Activated CD8-positive, alpha-beta T cell treated with anti-CD3 and anti-CD28 coated beads, Interleukin-2, amount 10 ng/mL, durations not matched to agents 7 days and 5 days (primary cell): ENCODE data around the gene TMPRSS15. TPM values are rescaled to one million over a fixed set of nuclear protein-coding genes. Genes with fewer than 3 reads are reported as not detected.
"Not testable (repeated sequence)": the region's sequence is repeated elsewhere in the genome, so short reads cannot be mapped to it uniquely, and the experiment has no call there.

Experiments used
- ATAC-seq: fragments of 150-1000 bp; cut with Tn5 transposase; one replicate; pipeline ENCODE4 v1.10.0; 2021; ENCODE audit warnings: moderate library complexity
- CTCF ChIA-PET: fragments of 350-600 bp; sonication (Branson Sonifier 250); formaldehyde crosslinking; loops from one replicate; lab custom pipeline; 2021; ENCODE audit warnings: antibody characterized with exemption; lab: Charles Lee
- POLR2A ChIA-PET: fragments of 350-600 bp; sonication (Branson Sonifier 250); formaldehyde crosslinking; loops from one replicate; lab custom pipeline; 2021; ENCODE audit warnings: antibody characterized with exemption; lab: Charles Lee
- DNase-seq: peaks from one replicate; pipeline ENCODE4 v3.0.0-alpha.2; 2020
- H3K27ac Mint-ChIP-seq: one replicate; pipeline ENCODE4 v1.8.0; 2021; ENCODE audit warnings: mild to moderate bottlenecking, mixed read lengths
- H3K27me3 Mint-ChIP-seq: one replicate; pipeline ENCODE4 v1.8.0; 2021; ENCODE audit warnings: low read depth, mixed read lengths
- H3K36me3 Mint-ChIP-seq: one replicate; pipeline ENCODE4 v1.8.0; 2021; ENCODE audit warnings: low read depth, mixed read lengths
- H3K4me1 Mint-ChIP-seq: one replicate; pipeline ENCODE4 v1.8.0; 2021; ENCODE audit warnings: low read depth, mixed read lengths
- H3K4me3 Mint-ChIP-seq: one replicate; pipeline ENCODE4 v1.8.0; 2021; ENCODE audit warnings: mild to moderate bottlenecking, mixed read lengths
- H3K9me3 Mint-ChIP-seq: one replicate; pipeline ENCODE4 v1.8.0; 2022; ENCODE audit warnings: mixed read lengths; ENCODE audit not compliant: insufficient read depth
- total RNA-seq, 2 experiments: library from RNA; stranded (reverse); gene quantifications; one replicate each; pipeline ENCODE4 v1.2.3, GENCODE V29; 2021

TMPRSS15 gene
- total RNA-seq, 2 experiments from 2014 or later: not detected

DNA sequence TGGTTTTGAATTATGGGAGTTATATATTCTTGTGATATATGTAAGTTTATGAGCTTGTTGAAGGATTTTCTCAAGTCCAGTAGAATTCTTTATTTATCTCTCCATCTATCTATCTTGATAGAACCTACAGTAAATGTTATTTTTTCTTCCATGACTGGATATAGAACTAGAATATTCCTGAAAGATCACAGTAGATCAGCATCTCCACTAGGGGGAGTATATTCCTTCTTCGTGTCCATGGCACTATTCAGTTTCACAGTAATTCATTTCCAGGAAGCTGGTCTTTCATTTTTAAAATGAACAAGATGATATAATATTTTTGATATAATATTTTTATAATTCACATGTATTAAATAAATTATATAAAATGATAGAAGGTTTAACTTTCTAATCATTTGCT is 18.8 kb downstream of the TMPRSS15 start:
- H3K4me1 Mint-ChIP-seq: no peaks in the 10 kb centered on the region
- H3K4me3 Mint-ChIP-seq: no peak overlapping the region
- no peak overlapping the region for H3K27ac Mint-ChIP-seq
- no peaks in the 10 kb centered on the region for H3K36me3 Mint-ChIP-seq
- H3K9me3 Mint-ChIP-seq: no peaks in the 10 kb centered on the region
- ATAC-seq (no peak), DNase-seq (no peak)
- ChIA-PET POLR2A (no interaction called here), CTCF (no interaction called here)
- H3K27me3 Mint-ChIP-seq: no peaks in the 10 kb centered on the region

DNA sequence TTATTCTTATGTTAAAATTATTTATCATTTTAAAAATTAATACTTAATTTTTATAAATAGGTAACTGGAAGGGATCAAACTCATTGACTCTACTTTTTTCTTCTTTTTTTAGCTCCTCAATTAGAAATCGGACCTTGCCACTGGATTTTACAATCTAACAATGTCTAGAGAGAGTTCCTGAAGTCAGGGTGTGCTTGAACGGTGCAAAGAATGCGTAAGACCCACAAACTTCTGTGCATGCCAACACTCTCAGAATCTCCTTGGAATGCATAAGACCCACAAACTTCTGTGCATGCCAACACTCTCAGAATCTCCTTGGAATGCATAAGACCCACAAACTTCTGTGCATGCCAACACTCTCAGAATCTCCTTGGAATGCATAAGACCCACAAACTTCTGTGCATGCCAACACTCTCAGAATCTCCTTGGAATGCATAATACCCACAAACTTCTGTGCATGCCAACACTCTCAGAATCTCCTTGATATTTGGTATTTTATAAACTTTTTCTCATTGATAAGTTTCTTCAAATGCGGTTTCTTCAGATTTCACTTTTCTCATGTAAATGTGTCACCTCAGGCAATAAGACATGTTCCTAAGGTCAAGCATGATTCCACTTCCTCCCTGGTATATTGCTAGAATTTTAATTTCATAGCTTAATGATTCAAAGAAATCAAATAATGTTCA is 20.5 kb downstream of the TMPRSS15 start:
- CTCF ChIA-PET, H3K27me3 Mint-ChIP-seq, H3K36me3 Mint-ChIP-seq, ATAC-seq, H3K4me3 Mint-ChIP-seq, H3K9me3 Mint-ChIP-seq, DNase-seq, POLR2A ChIA-PET, H3K27ac Mint-ChIP-seq, H3K4me1 Mint-ChIP-seq: not testable (repeated sequence)

DNA sequence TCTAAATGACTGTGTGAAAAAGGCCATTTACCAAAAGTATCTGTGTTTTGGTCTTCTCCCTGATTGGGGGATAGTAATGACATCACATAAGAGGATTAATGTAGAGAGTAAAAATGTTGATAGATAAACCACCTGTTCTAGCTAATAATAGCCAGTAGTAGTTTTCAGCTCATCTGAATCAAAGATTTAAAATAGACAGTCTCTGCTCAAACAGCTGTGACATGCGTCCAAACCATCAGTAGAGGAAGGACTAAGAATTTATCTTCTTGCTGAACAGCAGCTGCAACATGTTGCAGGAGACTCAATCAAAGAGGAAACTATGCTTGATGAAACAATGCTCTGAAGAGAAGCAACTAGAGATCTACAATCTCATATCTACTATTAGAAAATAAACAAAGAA is 21.4 kb downstream of the TMPRSS15 start:
- H3K4me3 Mint-ChIP-seq: no peak overlapping the region
- no peak for DNase-seq
- no peaks in the 10 kb centered on the region for H3K4me1 Mint-ChIP-seq
- H3K36me3 Mint-ChIP-seq: no peaks in the 10 kb centered on the region
- no peak for ATAC-seq
- no peaks in the 10 kb centered on the region for H3K27me3 Mint-ChIP-seq
- no peak overlapping the region for H3K27ac Mint-ChIP-seq
- ChIA-PET CTCF (no interaction called here), POLR2A (no interaction called here)
- H3K9me3 Mint-ChIP-seq: no peaks in the 10 kb centered on the region

DNA sequence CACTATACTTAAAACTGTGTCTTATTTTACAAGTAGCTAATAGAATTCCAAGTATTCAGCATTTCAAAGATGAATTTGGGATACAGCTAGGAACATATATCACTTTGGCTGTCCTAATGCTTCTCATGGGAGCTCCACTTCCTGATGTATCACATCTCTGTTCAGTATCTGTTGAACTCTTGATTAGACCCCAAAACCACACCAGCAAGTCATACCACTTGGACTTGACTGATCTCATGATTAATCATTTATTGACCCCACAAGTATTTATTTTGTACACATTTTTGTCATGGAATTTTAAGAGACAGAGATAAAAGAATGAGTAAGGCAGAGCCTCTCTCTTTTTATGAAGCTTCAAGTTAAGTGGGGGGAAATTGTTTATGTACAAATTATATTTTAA is 30.0 kb downstream of the TMPRSS15 start:
- Mint-ChIP-seq H3K4me1 (no peaks in the 10 kb centered on the region), H3K4me3 (no peak overlapping the region), H3K9me3 (no peaks in the 10 kb centered on the region), H3K27me3 (no peaks in the 10 kb centered on the region), H3K36me3 (no peaks in the 10 kb centered on the region), H3K27ac (no peak overlapping the region)
- no peak for ATAC-seq
- DNase-seq: no peak
- POLR2A ChIA-PET: no interaction called here
- CTCF ChIA-PET: no interaction called here

- H3K9me3 Mint-ChIP-seq: no peaks in the 10 kb centered on the region
- no peaks in the 10 kb centered on the region for H3K4me1 Mint-ChIP-seq
- no peak for DNase-seq
- ChIA-PET CTCF (no interaction called here), POLR2A (no interaction called here)
- H3K36me3 Mint-ChIP-seq: no peaks in the 10 kb centered on the region
- no peak overlapping the region for H3K27ac Mint-ChIP-seq
- H3K27me3 Mint-ChIP-seq: no peaks in the 10 kb centered on the region
- no peak overlapping the region for H3K4me3 Mint-ChIP-seq
- ATAC-seq: no peak
These were observed 33.3 kb downstream of the TMPRSS15 start for GRCh38 chr21:18370301-18370700.

DNA sequence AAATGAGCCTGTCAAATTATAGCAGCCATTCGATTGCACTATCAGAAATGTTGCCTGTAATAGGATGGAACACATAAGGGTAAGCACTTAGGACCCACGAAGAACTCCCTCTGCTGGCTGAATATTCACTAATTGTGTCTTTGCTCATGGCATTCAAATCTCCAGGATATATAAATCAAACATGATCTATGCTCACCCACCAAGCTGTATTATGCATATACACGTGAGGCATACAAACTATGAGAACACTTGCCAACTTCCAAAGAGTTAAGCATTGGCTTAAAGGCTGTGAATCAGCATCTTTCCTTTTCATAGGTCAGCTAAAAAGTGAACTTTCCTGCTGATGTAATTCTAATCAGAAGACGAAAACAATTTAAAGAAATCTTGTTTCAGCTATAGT is 34.5 kb downstream of the TMPRSS15 start:
- H3K27ac Mint-ChIP-seq: no peak overlapping the region
- no peaks in the 10 kb centered on the region for H3K4me1 Mint-ChIP-seq
- ChIA-PET CTCF (no interaction called here), POLR2A (no interaction called here)
- H3K36me3 Mint-ChIP-seq: no peaks in the 10 kb centered on the region
- no peak for DNase-seq
- no peaks in the 10 kb centered on the region for H3K9me3 Mint-ChIP-seq
- no peak overlapping the region for H3K4me3 Mint-ChIP-seq
- no peaks in the 10 kb centered on the region for H3K27me3 Mint-ChIP-seq
- no peak for ATAC-seq

DNA sequence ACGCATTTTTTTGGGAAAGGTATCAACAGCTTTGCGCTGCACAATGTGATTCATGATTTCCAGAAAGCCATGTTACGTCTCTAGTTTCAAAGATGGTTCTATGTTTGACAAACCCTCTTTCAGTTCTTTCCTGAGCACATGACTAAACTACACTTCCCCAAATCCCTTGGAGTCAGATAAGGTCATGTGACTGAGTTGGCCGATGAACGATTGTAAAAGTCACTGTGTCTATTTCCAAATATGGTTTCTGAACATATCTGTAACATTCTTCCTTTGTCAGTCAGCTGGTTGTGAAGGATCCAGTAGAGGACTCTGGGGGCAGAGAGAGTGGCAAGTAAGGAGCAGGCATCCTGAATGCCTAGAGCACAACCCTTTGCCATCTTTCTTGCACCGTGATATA is 35.4 kb downstream of the TMPRSS15 start:
- Mint-ChIP-seq H3K27ac (no peak overlapping the region), H3K4me3 (no peak overlapping the region), H3K9me3 (no peaks in the 10 kb centered on the region), H3K36me3 (no peaks in the 10 kb centered on the region), H3K4me1 (no peaks in the 10 kb centered on the region), H3K27me3 (no peaks in the 10 kb centered on the region)
- DNase-seq: no peak
- CTCF ChIA-PET: no interaction called here
- POLR2A ChIA-PET: no interaction called here
- no peak for ATAC-seq

- ChIA-PET POLR2A (no interaction called here), CTCF (no interaction called here)
- no peak overlapping the region for H3K27ac Mint-ChIP-seq
- no peaks in the 10 kb centered on the region for H3K4me1 Mint-ChIP-seq
- H3K9me3 Mint-ChIP-seq: no peaks in the 10 kb centered on the region
- ATAC-seq (no peak), DNase-seq (no peak)
- H3K27me3 Mint-ChIP-seq: no peaks in the 10 kb centered on the region
- no peaks in the 10 kb centered on the region for H3K36me3 Mint-ChIP-seq
- H3K4me3 Mint-ChIP-seq: no peak overlapping the region
These were observed 46.8 kb downstream of the TMPRSS15 start for GRCh38 chr21:18356801-18357200.

- CTCF ChIA-PET: no interaction called here
- H3K27me3 Mint-ChIP-seq: no peaks in the 10 kb centered on the region
- ATAC-seq (no peak), DNase-seq (no peak)
- H3K9me3 Mint-ChIP-seq: no peaks in the 10 kb centered on the region
- H3K27ac Mint-ChIP-seq: no peak overlapping the region
- POLR2A ChIA-PET: no interaction called here
- no peak overlapping the region for H3K4me3 Mint-ChIP-seq
- no peaks in the 10 kb centered on the region for H3K4me1 Mint-ChIP-seq
- no peaks in the 10 kb centered on the region for H3K36me3 Mint-ChIP-seq
These were observed 48.6 kb downstream of the TMPRSS15 start for GRCh38 chr21:18354947-18355346.

GRCh38 chr21:18350216-18350615 is 53.4 kb downstream of the TMPRSS15 start:
- no peaks in the 10 kb centered on the region for H3K4me1 Mint-ChIP-seq
- no peak for ATAC-seq
- POLR2A ChIA-PET: no interaction called here
- DNase-seq: no peak
- CTCF ChIA-PET: no interaction called here
- H3K27ac Mint-ChIP-seq: no peak overlapping the region
- no peaks in the 10 kb centered on the region for H3K27me3 Mint-ChIP-seq
- no peaks in the 10 kb centered on the region for H3K9me3 Mint-ChIP-seq
- H3K4me3 Mint-ChIP-seq: no peak overlapping the region
- H3K36me3 Mint-ChIP-seq: no peaks in the 10 kb centered on the region

DNA sequence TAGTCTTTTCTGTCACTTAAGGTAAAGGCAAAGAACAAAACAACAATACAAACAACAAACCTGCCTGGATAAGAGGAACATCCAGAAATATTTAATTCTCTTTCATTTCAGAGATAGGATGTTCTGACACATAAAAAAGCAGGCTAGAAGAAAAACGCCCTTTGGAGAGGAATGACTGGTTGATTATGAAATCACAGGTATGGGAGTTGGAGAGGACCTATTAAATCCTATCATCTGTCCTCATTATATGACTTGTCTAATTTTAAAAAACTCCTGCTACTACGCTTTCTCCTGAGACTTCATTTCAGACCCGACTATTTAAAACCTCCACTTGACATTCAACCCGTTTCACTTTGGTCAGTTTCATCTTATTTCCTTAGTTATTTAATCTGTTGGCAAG is 54.1 kb downstream of the TMPRSS15 start:
- Mint-ChIP-seq H3K4me1 (no peaks in the 10 kb centered on the region), H3K4me3 (no peak overlapping the region), H3K27me3 (no peaks in the 10 kb centered on the region), H3K36me3 (no peaks in the 10 kb centered on the region), H3K9me3 (no peaks in the 10 kb centered on the region), H3K27ac (no peak overlapping the region)
- CTCF ChIA-PET: no interaction called here
- POLR2A ChIA-PET: no interaction called here
- DNase-seq: no peak
- no peak for ATAC-seq

DNA sequence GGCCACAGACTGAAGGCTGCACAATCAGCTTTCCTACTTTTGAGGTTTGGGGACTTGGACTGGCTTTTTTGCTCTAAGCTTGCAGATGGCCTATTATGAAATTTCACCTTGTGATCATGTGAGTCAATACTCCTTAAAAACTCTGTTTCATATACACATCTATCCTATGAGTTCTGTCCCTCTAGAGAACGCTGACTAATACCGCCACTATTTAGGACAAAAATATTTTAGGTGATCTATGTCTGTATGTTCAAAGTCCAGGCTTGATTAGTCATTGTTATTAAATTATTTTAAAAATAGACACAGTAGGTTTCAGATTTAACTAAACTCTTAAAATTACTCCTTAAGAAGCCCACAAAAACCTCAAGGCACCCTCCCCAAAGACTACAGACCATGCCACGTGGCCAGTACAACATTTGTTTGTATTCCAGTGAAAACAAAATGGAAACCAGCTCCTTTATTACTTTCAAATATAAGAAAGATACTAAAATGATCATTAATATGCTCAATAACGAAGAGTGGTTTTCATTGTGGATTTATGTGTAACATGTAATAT is 63.1 kb downstream of the TMPRSS15 start:
- H3K4me1 Mint-ChIP-seq: no peaks in the 10 kb centered on the region
- no peak overlapping the region for H3K27ac Mint-ChIP-seq
- no peaks in the 10 kb centered on the region for H3K36me3 Mint-ChIP-seq
- ChIA-PET CTCF (no interaction called here), POLR2A (no interaction called here)
- H3K4me3 Mint-ChIP-seq: no peak overlapping the region
- H3K9me3 Mint-ChIP-seq: no peaks in the 10 kb centered on the region
- H3K27me3 Mint-ChIP-seq: no peaks in the 10 kb centered on the region
- no peak for DNase-seq
- ATAC-seq: no peak
